H9 (cell line): Measurements from ENCODE around the gene CENPVL3. TPM values are rescaled to one million over a fixed set of nuclear protein-coding genes. Genes with fewer than 3 reads are reported as not detected.

Experiments
- DNase-seq: peaks from one replicate; pipeline ENCODE4 v3.0.0-alpha.2; 2017
- H2AFZ ChIP-seq: one replicate; pipeline ENCODE4 v1.6.1; 2013; ENCODE audit warnings: mild to moderate bottlenecking, low read length, control low read depth, moderate library complexity
- H2AK5ac ChIP-seq: 2 replicates; pipeline ENCODE4 v1.6.1; 2013; ENCODE audit warnings: low read length, control low read depth, mixed read lengths; ENCODE audit not compliant: insufficient read length
- H2BK120ac ChIP-seq: one replicate; pipeline ENCODE4 v1.6.1; 2013; ENCODE audit warnings: low read depth, mild to moderate bottlenecking, low read length, control low read depth, inconsistent platforms; ENCODE audit not compliant: poor library complexity, severe bottlenecking
- H2BK12ac ChIP-seq: 2 replicates; pipeline ENCODE4 v1.6.1; 2013; ENCODE audit warnings: low read length, control low read depth, mixed read lengths, low read depth; ENCODE audit not compliant: insufficient read length
- H2BK15ac ChIP-seq: 2 replicates; pipeline ENCODE4 v1.6.1; 2013; ENCODE audit warnings: low read depth, low read length, control low read depth
- H2BK20ac ChIP-seq: one replicate; pipeline ENCODE4 v1.6.1; 2013; ENCODE audit warnings: low read depth, mild to moderate bottlenecking, low read length, control low read depth, inconsistent platforms; ENCODE audit not compliant: poor library complexity, severe bottlenecking
- H2BK5ac ChIP-seq: 2 replicates; pipeline ENCODE4 v1.6.1; 2013; ENCODE audit warnings: low read length, control low read depth, mixed read lengths; ENCODE audit not compliant: insufficient read length
- H3K14ac ChIP-seq: 2 replicates; pipeline ENCODE4 v1.6.1; 2013; ENCODE audit warnings: low read length, control low read depth; ENCODE audit not compliant: insufficient read depth
- H3K18ac ChIP-seq: 2 replicates; pipeline ENCODE4 v1.6.1; 2013; ENCODE audit warnings: low read depth, mild to moderate bottlenecking, mixed read lengths, low read length, control low read depth; ENCODE audit not compliant: insufficient read length
- H3K23ac ChIP-seq: 2 replicates; pipeline ENCODE4 v1.6.1; 2013; ENCODE audit warnings: low read length, control low read depth, mixed read lengths, low read depth; ENCODE audit not compliant: insufficient read length
- H3K23me2 ChIP-seq: 2 replicates; pipeline ENCODE4 v1.6.1; 2013; ENCODE audit warnings: low read depth, mild to moderate bottlenecking, mixed read lengths, low read length, control low read depth; ENCODE audit not compliant: insufficient read length, poor library complexity, severe bottlenecking
- H3K27ac ChIP-seq: 2 replicates; pipeline ENCODE4 v1.5.1; 2013; ENCODE audit warnings: low read length, control low read depth, mixed read lengths, low read depth; ENCODE audit not compliant: insufficient read length
- H3K27me3 ChIP-seq: 2 replicates; pipeline ENCODE4 v1.6.1; 2013; ENCODE audit warnings: low read length, control low read depth, inconsistent platforms; ENCODE audit not compliant: insufficient read depth
- H3K4ac ChIP-seq: 2 replicates; pipeline ENCODE4 v1.6.1; 2013; ENCODE audit warnings: low read depth, mild to moderate bottlenecking, control low read depth, inconsistent platforms, low read length, moderate library complexity
- H3K4me1 ChIP-seq: 2 replicates; pipeline ENCODE4 v1.6.1; 2013; ENCODE audit warnings: low read length, control low read depth, inconsistent platforms; ENCODE audit not compliant: insufficient read depth
- H3K4me2 ChIP-seq: 2 replicates; pipeline ENCODE4 v1.6.1; 2013; ENCODE audit warnings: low read length, control low read depth, mixed read lengths; ENCODE audit not compliant: insufficient read length, insufficient read depth
- H3K56ac ChIP-seq: 2 replicates; pipeline ENCODE4 v1.6.1; 2013; ENCODE audit warnings: low read depth, mild to moderate bottlenecking, mixed read lengths, low read length, control low read depth; ENCODE audit not compliant: insufficient read length
- H3K79me1 ChIP-seq: 2 replicates; pipeline ENCODE4 v1.6.1; 2013; ENCODE audit warnings: low read depth, mild to moderate bottlenecking, moderate library complexity, low read length, control low read depth, inconsistent platforms; ENCODE audit not compliant: insufficient read depth, poor library complexity, severe bottlenecking
- H3K79me2 ChIP-seq: 2 replicates; pipeline ENCODE4 v1.6.1; 2013; ENCODE audit warnings: low read length, control low read depth, inconsistent platforms; ENCODE audit not compliant: insufficient read depth
- H3K9ac ChIP-seq: 2 replicates; pipeline ENCODE4 v1.6.1; 2013; ENCODE audit warnings: low read length, control low read depth, mixed read lengths; ENCODE audit not compliant: insufficient read length; ENCODE audit errors: extremely low read depth
- H3K9me3 ChIP-seq: one replicate; pipeline ENCODE4 v1.6.1; 2013; ENCODE audit warnings: low read depth, low read length, inconsistent platforms; ENCODE audit not compliant: control insufficient read depth
- H3T11ph ChIP-seq: one replicate; pipeline ENCODE4 v1.6.1; 2013; ENCODE audit warnings: mild to moderate bottlenecking, low read length, control low read depth, inconsistent platforms
- H4K20me1 ChIP-seq: one replicate; pipeline ENCODE4 v1.6.1; 2013; ENCODE audit not compliant: control insufficient read depth, insufficient read length, insufficient read depth
- H4K5ac ChIP-seq: 2 replicates; pipeline ENCODE4 v1.6.1; 2013; ENCODE audit warnings: low read depth, mild to moderate bottlenecking, mixed read lengths, low read length, control low read depth; ENCODE audit not compliant: insufficient read length
- H4K8ac ChIP-seq: replicated peaks from 2 replicates; pipeline ENCODE4 v1.6.1; 2013; ENCODE audit warnings: low read length, control low read depth, mixed read lengths, low read depth; ENCODE audit not compliant: insufficient read length
- H4K91ac ChIP-seq: 2 replicates; pipeline ENCODE4 v1.6.1; 2013; ENCODE audit warnings: low read depth, mild to moderate bottlenecking, moderate library complexity, mixed read lengths, low read length, control low read depth; ENCODE audit not compliant: insufficient read length
- H3K27ac Mint-ChIP-seq, 3 experiments: 2 replicates in 2 of 3; 3 replicates in 1 of 3; pipeline ENCODE4 v1.8.0; 2020 to 2021; ENCODE audit warnings: mixed read lengths in 3 of 3, mild to moderate bottlenecking in 1 of 3, moderate library complexity in 1 of 3
- H3K27me3 Mint-ChIP-seq: 2 replicates; pipeline ENCODE4 v1.8.0; 2021; ENCODE audit warnings: low read depth, mild to moderate bottlenecking, moderate library complexity, mixed read lengths
- H3K36me3 Mint-ChIP-seq, 3 experiments: 2 replicates in 2 of 3; 3 replicates in 1 of 3; pipeline ENCODE4 v1.8.0; 2020 to 2021; ENCODE audit warnings: low read depth in 3 of 3, mixed read lengths in 3 of 3; ENCODE audit not compliant: insufficient read depth in 1 of 3
- H3K4me1 Mint-ChIP-seq, 2 experiments: 2 replicates each; pipeline ENCODE4 v1.8.0; 2020; ENCODE audit warnings: mixed read lengths in 2 of 2
- H3K4me3 Mint-ChIP-seq, 2 experiments: 2 replicates in 1 of 2; 3 replicates in 1 of 2; pipeline ENCODE4 v1.8.0; 2020 to 2021; ENCODE audit warnings: mild to moderate bottlenecking in 2 of 2, mixed read lengths in 2 of 2, moderate library complexity in 1 of 2
- H3K9me3 Mint-ChIP-seq, 2 experiments: 2 replicates in 1 of 2; 3 replicates in 1 of 2; pipeline ENCODE4 v1.8.0; 2020; ENCODE audit warnings: mild to moderate bottlenecking in 2 of 2, mixed read lengths in 2 of 2, moderate library complexity in 1 of 2
- CTCF ChIP-seq: fragments of 200-600 bp; sonication (generic); conservative IDR thresholded peaks from 3 replicates; pipeline ENCODE4 v1.8.0; 2021; ENCODE audit warnings: antibody characterized with exemption, mild to moderate bottlenecking
- WGBS: extraction: QIAGEN DNeasy Blood & Tissue Kit; methylation state at CpG from one replicate; pipeline ENCODE4 v1.1.7; 2013; ENCODE audit warnings: missing lambda C conversion rate, low lambda C conversion rate, mixed read lengths; ENCODE audit not compliant: insufficient read length; ENCODE audit errors: extremely low coverage; 5-methylcytosine and 5-hydroxymethylcytosine counted together
- total RNA-seq: library from RNA; stranded (reverse); gene quantifications from 2 replicates; pipeline ENCODE4 v1.2.1, GENCODE V29; 2021

Gene CENPVL3
- total RNA-seq, 1 experiment from 2014 or later = 3.3 TPM

- H3K27me3 ChIP-seq = no peaks in the 10 kb centered on the region
- no peak overlapping the region for H2BK120ac ChIP-seq
- H3K9ac ChIP-seq = no peak overlapping the region
- H2AFZ ChIP-seq = no peak overlapping the region
- H4K5ac ChIP-seq = no peak overlapping the region
- no peak overlapping the region for H2BK12ac ChIP-seq
- H4K20me1 ChIP-seq = no peaks in the 10 kb centered on the region
- H3T11ph ChIP-seq = no peak overlapping the region
- TF ChIP-seq CTCF = no peak
- no peak overlapping the region for H4K91ac ChIP-seq
- no peak overlapping the region for H3K56ac ChIP-seq
- no peaks in the 10 kb centered on the region for H3K4me1 Mint-ChIP-seq
- H3K23me2 ChIP-seq = no peaks in the 10 kb centered on the region
- H3K23ac ChIP-seq = no peak overlapping the region
- no peak overlapping the region for H3K4me3 Mint-ChIP-seq
- no peak overlapping the region for H3K18ac ChIP-seq
- no peak overlapping the region for H4K8ac ChIP-seq
- no peak overlapping the region for H3K14ac ChIP-seq
- no peak overlapping the region for H2BK15ac ChIP-seq
- H3K4ac ChIP-seq = no peak overlapping the region
- peaks cover 52 to 56% of the 10 kb centered on the region in 2 experiments for H3K9me3 Mint-ChIP-seq
- no peak overlapping the region for H2BK5ac ChIP-seq
- no CpG with 5 or more reads among the region's 1 CpG for WGBS
- H3K79me1 ChIP-seq = no peaks in the 10 kb centered on the region
- no peak overlapping the region for H3K27ac Mint-ChIP-seq
- H3K79me2 ChIP-seq = no peaks in the 10 kb centered on the region
- DNase-seq = no peak
- no peaks in the 10 kb centered on the region for H3K27me3 Mint-ChIP-seq
- H3K4me1 ChIP-seq = no peaks in the 10 kb centered on the region; the same call in 1 of the 2 replicates
- no peak overlapping the region for H3K27ac ChIP-seq
- peaks cover 32% of the 10 kb centered on the region for H3K9me3 ChIP-seq
- no peak overlapping the region for H3K4me2 ChIP-seq
- no peak overlapping the region for H2AK5ac ChIP-seq
- H2BK20ac ChIP-seq = no peak overlapping the region
- no peaks in the 10 kb centered on the region; a peak in 1 of 7 replicates for H3K36me3 Mint-ChIP-seq
These were observed 10.6 kb downstream of the CENPVL3 start for GRCh38 chrX:51608126-51608525.
